HG03442 (cell line): ENCODE data around the gene PKDCC.
"Not testable (repeated sequence)": the region's sequence is repeated elsewhere in the genome, so short reads cannot be mapped to it uniquely, and the experiment has no call there.

ENCODE experiments used
- ATAC-seq: cut with Tn5 transposase; IDR thresholded peaks from one replicate; pipeline ENCODE4 v1.9.1; 2021; ENCODE audit warnings: mild to moderate bottlenecking, moderate library complexity; ENCODE audit not compliant: unreplicated experiment

The PKDCC gene

DNA sequence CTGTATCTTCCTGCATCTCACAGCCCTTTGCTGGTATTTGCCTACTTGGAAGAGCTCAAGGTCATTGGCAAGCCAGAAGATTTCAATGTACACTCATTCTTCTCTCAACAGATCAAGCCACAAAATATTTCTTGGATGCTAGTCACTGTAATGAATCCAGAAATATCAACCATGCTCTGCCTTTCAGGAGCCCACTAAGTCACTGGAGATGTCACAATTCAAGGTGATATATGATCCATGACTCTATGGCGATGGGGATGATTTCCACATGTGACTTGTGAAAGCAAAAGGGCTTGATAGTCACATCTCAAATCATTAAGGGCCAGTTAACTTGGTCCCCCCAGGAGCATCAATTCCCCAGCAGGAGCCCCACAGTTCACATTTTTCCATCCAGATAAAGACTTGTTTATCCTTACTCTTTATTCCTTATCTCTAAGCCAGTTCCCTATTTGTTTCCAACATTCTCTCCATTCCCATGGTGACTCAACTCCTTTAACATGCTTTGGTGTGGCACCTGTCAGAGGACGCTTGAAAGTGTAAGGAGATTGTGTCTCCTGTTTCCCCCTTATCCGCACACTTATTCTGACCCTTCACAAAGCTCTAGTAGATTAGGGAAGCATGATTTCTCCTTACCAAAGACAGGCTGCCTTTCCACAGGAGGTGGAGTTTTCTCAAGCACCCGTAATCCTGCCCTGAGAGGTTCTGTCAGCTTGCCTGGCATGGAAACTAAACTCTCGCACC, 15.8 kb downstream of the PKDCC start:
- ATAC-seq, result no peak

DNA sequence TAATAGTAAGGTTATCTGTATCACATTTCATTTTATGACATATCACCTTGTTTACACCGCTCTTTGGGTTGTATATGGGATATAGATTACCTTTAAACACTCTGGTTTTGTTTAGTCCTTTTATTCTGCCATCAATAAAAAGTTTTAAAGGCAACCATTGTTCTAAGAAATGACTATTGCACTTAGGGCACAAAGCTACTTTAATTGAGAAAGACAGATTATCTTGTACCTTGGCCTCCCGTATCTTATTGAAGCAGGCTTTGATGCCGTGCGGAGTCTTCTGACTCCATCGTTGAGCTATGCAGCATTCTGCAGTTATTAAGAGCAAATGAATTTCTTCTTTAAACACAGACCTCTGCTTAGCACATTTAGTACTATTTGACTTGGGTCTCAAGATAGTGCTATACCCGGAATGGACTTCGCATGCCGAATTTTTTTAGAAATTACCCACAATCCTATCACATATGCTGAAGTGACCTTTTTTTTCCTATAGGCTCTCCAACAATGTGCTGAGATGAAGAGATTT, 16.7 kb downstream of the PKDCC start:
- no peak for ATAC-seq

DNA sequence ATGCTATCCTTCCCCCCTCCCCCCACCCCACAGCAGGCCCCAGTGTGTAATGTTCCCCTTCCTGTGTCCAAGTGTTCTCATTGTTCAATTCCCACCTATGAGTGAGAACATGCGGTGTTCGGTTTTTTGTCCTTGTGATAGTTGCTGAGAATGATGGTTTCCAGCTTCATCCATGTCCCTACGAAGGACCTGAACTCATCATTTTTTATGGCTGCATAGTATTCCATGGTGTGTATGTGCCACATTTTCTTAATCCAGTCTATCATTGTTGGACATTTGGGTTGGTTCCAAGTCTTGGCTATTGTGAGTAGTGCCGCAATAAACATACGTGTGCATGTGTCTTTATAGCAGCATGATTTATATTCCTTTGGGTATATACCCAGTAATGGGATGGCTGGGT, 17.9 kb downstream of the PKDCC start:
- not testable (repeated sequence) for ATAC-seq

DNA sequence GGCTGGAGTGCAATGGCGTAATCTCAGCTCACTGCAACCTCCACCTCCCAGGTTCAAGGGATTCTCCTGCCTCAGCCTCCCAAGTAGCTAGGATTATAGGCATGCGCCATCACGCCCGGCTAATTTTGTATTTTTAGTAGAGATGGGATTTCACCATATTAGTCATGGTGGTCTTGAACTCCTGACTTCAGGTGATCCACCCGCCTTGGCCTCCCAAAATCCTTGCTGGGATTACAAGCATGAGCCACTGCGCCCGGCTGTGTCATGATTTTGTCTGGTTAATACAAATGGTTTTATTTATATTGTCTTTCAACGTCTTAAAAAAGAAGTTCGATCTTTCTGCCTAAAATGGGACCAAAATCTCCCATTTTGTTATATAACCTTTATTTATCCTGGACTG, 19.2 kb downstream of the PKDCC start:
- not testable (repeated sequence) for ATAC-seq

DNA sequence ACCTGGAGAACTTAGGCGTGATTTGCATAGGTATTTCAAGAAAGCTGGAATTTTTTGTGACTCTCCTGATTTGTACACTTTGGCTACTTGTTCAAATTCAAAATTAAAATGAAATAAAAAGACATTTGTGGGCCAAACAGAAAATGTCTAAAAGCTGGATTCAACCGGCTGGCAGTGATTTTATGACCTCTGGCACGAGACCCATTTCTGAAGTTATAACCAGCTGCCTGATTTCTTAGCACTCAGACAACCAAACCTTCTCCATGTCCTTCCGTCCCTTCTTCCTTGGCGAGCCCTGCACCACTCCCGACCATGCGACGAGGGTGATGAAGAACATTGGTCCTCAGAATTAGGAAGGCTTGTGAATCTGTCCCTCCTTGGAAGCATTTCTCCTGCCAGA, 19.7 kb downstream of the PKDCC start:
- no peak for ATAC-seq

DNA sequence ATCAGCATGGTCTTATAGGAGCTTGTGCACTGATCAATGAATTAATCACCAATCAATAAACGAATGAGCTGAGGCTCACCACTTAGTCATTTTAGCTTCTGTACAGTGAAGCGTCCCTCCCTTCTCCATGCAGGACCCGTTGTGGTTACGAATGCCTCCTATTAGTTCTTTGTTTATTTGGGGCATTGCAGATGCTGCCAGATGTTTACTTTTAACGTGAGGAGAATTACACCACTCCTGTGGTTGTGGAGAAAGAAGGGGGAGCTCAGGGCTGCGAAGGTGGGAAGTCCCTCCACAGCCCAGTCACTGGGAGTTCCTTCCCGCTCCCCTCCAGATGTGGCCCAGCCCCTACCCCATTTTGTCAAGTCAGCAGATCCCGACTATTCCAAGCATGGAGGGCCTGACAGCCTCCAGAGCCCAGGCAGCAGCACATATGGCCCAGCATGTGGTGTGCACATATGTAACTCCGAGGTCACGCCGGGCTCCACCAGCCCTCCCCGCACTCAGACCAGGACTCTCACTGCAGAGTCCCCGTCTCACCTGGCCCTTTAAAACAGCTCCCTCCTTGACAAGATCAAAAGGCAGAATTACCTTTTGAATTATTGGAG, 20.9 kb downstream of the PKDCC start:
- no peak for ATAC-seq

DNA sequence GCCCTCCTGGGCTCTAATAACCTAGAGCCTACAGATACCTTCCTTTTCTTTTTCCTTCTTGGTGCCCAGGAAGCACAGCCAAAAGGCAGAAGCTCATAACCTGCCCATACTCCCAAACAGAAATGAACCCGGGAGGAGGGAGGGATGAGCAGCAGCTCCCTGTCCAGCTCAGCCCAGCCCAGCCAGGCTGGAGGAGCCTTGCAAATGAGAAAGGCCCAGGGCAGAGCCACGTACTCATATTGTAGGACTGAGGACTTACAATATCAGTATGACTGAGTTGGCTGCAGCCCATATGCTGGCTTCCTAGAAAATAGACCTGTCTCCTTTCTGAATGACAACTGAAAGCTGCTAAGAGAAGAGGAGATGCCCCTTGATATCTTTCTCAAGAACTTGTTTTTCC, 21.7 kb downstream of the PKDCC start:
- no peak for ATAC-seq

DNA sequence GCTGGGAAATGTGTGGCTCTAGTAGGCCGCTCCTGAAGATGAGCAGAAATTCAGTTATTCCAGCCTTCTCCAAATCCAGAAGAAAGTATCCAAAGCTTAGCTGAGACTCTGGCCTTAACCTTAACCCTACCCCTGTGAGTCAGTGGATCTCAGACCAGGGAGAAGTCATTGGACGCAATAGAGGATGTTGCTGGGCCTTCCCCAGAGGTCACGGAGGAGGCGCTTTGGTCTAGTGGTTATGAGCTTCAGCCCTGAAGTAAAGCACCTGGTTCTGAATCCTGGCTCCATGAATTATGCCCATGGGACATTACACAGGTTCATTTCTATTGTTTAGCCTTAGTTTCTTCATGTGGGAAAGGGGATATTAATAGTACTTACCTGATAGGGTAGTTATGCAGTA, 24.0 kb downstream of the PKDCC start:
- ATAC-seq, result no peak

DNA sequence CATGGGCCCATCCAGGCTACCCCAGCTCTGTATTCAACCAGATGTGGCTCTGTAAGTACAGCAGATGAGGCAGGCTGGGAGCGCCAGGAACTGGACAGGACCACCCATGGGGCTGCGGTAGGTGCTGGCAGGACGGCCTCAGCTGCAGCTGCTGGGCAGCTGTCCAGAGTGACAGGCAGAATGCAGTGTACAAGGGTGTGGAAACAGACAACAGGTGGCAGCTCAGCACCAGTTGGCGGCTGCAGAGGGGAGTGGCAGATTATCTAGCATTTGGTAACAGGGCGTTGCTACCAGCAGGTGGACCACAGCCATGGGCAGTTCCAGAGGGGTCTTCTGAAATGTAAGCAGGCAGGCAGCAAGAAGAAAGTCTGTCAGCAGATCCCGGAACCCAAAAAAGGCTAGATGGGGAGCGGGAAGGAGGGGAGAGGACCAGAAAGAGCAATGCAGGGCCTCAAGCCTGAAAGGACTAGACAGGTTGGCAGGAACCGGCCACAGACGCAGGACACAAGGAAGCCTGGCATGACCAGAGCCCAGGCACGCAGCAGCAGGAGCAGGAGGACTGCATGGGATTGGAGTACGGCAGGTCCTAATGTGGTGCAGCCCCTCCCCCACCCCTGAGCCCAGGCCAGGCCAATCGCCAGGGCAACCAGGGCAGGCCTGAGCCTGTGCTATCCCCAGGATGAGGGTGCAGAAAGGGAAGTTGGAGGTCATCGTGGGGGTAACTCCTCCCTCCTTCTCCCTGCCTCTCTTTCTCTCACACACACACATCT, 24.7 kb downstream of the PKDCC start:
- no peak for ATAC-seq

DNA sequence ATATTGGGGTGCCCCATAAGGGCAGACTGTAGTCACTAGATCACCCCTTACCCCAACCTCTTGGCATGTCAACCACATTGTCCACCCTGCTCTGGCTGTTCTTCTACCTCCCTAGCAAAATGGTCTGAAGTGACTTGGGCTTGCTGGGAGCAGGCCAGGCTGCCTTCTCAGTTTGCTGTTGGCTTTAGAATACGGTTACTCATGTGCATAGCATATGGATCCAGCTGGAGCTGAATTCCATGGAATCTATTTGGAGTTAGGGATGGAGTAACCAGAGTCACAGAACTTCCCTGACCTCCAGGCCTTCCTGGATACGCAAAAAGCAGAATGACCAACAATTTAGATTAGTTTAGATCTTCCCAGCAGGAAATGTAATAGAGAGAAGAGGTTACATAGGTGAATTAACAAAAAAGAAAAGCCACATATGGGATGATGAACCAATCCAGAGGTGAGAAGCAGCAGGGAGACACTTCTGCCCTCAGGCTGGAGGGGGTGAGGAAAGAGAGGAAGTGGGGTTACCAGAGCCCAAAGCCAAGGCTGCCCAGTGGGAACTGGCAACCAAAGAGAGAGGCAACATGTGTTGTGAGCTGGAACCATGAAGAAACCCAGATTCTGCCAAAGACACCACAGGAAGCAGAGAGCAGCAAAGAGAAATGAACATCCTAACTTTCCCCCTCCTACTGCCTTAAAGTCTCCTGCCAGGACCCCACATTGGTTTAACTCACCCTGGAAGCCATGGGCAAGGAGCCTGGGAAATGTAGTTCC, 26.1 kb downstream of the PKDCC start:
- ATAC-seq, result no peak

DNA sequence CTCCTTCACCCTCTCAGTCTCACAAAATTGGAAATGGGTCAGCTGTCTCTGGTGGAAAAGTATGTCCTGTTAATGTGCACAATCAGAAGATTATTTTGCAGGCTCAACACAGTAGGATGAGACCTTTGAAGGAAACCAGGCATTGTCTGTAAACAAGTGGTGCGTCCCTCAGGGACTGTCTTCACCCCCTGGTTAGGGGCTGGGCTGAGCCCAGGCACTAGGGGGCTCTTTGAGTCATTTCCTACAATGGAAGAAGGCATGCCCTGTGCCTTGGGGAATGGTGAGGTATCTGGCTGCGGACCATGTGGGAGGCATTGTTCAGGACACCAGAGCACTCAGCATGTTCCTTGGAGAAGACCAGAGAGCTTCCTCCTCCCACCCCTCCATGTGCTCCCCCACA, 26.8 kb downstream of the PKDCC start:
- no peak for ATAC-seq

DNA sequence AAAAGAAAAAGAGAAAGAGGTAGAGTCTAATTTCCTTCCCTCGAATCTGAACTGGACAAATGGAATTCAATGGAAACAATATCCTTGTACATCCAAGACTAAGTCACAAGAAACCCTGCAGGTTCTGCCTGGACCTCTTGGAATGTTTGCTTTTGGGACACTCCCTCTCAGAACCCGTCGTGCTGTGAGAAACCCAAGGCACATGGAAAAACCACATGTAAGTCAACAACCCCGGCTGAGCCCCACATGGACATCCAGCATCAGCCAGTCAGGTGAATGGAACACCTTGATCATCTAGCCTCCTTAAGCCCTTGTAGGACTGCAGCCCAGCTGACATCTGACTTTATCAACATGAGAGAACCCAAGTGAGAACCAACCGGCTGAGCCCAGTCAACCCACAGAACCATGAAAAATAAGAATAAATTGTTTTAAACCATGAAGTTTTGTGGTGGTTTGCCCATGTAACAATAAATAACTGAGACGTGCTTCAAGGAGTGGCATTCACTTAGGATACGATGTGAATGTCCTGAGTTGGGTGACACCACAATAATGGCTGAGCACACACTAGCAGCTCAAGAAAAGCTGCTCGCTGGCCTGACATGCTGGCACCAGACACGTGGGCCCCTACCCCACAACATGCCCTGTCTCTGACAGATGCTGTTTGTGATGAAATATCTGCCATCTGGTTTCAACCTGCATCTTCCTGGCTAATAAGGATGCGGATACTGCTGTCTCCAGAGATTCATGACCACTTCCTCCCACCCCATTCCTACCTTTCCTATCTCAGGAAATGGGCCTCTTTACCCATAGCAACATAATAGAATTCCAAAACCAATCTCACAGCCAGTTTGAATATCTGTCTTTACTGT, 28.8 kb downstream of the PKDCC start:
- ATAC-seq, result no peak

DNA sequence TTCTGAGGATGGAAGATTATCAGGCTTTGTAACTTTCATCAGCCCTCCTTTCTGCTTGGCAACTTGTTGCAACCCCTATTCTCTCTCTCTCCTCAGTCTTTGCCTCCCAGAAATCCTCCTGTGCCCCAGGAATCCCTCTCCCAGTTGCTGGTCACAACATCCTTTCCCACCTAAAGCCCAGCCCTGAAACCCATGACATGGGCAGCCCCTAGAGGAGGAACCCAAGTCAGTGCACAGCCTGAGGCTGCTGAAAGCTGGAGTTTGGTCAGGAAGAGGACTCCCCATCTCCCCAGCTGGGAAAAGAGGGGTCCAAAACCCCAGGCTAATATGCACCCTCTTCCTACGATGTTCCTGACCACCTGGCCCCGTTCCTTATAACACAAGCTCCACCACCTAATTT, 29.5 kb downstream of the PKDCC start:
- ATAC-seq, result no peak

DNA sequence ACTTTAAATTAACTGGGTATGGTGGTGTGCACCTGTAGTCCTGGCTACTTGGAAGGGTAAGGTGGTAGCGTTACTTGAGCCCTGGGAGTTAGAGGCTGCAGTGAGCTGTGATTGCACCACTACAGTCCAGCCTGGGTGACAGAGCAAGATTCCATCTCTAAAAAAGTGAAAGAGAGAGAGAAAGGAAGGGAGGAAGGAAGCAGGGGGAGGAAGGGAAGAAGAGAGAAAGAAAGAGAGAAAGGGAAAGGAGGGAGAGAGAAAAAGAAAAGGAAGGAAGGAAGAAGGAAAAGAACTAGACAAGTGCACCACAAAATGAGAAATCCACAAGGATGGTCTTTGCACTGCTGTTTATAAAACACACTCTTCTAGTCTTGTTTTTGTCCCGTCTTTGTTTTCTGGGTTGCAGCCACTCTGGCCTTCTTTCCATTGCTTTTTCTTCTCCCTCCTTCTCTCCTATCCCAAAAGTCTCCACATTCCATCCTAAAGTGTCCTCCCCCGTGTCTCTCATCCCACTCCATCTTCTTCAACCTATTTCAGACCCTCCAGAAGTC, 32.0 kb downstream of the PKDCC start:
- ATAC-seq, result no peak

DNA sequence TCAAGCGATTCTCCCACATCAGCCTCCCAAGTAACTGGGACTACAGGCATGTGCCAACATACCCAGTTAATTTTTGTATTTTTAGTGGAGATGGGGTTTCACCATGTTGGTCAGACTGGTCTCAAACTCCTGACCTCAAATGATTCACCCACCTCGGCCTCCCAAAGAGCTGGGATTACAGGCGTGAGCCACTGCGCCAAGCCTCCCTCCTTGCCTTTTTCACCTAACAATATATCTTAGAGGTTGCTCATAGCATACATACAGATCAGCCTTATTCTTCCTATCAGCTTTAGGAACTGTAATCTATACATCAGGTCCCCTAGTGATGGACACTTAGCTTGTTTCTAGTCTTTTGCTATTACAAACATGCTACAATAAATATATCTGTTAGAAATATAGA, 33.3 kb downstream of the PKDCC start:
- not testable (repeated sequence) for ATAC-seq

DNA sequence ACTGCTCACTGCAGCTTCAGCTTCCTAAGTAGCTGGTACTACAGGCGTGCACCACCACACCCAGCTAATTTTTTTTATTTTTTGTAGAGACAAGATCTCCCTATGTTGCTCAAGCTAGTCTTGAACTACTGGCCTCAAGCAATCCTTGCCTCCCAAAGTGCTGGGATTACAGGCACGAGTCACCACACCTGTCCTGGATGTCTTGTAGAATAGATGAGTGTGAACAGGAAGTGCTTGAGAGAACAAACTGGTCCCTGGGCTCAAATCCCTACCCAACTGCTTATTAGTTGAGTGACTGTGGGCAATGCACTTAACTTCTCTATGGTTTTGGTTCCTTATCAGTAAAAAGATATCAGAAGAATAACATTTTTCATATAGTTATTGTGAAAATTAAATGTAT, 34.2 kb downstream of the PKDCC start:
- no peak for ATAC-seq

DNA sequence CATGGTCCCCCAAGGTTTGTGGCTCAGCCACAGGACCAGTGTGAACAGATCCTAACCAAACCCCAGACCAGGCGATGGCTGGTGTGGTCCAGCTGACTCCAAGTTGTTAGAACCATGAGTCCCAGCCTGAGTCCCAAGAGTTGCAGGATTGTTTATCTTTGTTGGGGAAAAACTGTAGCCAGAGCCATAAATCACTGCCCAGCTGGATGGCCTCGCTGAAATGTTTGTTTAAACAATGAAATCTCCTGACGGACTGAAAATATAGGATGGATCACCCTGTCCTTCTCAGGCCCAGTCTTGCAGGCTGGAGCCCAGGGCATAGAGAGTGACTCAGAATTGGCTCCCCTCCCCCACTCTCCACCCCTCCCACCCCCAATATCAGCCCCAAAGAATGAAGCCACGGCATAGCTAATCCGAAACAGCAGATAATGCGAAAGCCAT, 36.4 kb downstream of the PKDCC start:
- no peak for ATAC-seq

DNA sequence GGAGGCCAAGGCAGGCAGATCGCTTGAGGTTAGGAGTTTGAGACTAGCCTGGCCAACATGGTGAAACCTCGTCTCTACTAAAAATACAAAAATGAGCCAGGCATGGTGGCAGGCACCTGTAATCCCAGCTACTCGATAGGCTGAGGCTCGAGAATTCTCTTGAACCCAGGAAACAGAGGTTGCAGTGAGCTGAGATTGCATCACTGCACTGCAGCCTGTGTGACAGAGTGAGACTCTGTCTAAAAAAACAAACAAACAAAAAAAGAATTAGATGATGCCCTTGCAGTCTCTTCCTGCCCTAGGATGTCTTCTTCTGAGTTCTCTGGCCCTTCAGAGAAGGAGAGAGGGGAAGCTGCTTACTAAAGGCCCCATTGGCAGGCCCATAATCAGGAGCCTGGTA, 37.2 kb downstream of the PKDCC start:
- ATAC-seq, result not testable (repeated sequence)

DNA sequence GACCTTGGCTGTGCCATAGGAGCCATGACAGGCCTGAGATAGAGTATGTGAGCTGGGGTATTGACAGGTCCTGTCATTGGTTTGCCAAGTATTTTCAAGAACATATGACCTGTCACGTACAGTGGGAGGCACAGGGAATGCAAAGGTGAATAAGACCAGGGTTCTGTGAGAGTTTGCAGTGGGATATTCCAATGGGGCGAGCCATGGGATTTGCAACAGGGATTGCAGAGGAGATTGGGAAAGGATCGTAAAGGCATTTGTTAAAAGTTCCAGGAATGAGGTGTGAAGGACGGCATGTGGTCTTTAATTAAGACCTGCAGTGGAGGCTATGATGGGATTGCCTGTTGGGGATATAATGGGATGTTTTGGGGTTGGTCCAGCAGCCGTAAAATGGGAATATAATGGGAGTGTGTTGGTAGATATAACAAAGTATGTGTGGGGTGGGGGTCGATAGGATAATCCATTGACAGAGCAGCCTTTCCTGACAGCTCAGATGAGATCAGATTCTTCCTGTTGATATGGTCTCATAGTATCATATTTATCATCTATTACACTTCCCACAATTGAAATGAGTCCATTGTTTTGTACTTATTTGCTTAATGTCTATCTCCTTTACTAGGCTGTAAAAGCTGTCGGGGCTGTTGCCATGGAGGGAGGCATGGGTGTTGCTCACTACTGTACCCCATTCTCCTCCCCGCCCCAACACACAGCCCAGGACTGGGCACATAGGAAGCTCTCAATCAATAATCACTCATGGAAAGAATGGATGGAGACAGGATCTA, 38.1 kb downstream of the PKDCC start:
- ATAC-seq, result no peak
